ENCODE measurements around the gene ZACN.

GRCh38 chr17:76034428-76035350 lies 44.3 kb upstream of the ZACN start:
- TF ChIP-seq, protein P1, sequence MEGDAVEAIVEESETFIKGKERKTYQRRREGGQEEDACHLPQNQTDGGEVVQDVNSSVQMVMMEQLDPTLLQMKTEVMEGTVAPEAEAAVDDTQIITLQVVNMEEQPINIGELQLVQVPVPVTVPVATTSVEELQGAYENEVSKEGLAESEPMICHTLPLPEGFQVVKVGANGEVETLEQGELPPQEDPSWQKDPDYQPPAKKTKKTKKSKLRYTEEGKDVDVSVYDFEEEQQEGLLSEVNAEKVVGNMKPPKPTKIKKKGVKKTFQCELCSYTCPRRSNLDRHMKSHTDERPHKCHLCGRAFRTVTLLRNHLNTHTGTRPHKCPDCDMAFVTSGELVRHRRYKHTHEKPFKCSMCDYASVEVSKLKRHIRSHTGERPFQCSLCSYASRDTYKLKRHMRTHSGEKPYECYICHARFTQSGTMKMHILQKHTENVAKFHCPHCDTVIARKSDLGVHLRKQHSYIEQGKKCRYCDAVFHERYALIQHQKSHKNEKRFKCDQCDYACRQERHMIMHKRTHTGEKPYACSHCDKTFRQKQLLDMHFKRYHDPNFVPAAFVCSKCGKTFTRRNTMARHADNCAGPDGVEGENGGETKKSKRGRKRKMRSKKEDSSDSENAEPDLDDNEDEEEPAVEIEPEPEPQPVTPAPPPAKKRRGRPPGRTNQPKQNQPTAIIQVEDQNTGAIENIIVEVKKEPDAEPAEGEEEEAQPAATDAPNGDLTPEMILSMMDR (IDR thresholded peaks at IDR 0.05; ENCODE audit: poor library complexity), result no peak
- no peak for TF ChIP-seq EZH2phosphoT487 (IDR thresholded peaks at IDR 0.05; ENCODE audit: low read depth, severe bottlenecking, unreplicated experiment)
- no peak for TF ChIP-seq EZH2 (IDR thresholded peaks at IDR 0.05; ENCODE audit: borderline replicate concordance)

Data from hepatocyte (in vitro differentiated cells).